NCI-H748 (cell line): ENCODE measurements around the gene CRTAC1.

ENCODE experiments used
- DNase-seq: peaks from one replicate; lab custom pipeline; 2025; ENCODE audit not compliant: unreplicated experiment; lab: John Stamatoyannopoulos, UW

The CRTAC1 gene

DNA sequence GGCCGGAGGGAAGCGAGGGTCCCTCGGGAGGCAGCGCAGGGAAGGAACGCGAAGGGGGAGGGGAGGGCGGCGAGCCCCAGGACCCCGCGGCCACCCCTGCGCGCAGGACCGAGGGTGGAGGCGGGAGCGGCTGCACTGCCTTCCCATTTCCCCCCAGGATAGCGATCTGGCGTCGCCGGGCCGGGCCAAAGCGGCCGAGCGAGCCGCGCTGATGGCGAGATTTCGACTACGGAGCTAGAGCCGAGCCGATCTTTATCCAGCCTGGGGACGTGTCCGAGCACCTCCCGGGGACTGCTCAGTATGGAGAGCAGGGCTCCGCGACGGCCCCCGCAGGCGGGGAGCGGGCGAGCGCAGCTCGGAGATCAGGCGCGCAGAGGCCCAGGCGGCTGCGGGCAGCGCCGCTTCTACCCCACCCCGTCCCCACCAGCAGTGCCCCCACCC, 590 bp upstream of the CRTAC1 start:
- peak; percentile 41 for DNase-seq

DNA sequence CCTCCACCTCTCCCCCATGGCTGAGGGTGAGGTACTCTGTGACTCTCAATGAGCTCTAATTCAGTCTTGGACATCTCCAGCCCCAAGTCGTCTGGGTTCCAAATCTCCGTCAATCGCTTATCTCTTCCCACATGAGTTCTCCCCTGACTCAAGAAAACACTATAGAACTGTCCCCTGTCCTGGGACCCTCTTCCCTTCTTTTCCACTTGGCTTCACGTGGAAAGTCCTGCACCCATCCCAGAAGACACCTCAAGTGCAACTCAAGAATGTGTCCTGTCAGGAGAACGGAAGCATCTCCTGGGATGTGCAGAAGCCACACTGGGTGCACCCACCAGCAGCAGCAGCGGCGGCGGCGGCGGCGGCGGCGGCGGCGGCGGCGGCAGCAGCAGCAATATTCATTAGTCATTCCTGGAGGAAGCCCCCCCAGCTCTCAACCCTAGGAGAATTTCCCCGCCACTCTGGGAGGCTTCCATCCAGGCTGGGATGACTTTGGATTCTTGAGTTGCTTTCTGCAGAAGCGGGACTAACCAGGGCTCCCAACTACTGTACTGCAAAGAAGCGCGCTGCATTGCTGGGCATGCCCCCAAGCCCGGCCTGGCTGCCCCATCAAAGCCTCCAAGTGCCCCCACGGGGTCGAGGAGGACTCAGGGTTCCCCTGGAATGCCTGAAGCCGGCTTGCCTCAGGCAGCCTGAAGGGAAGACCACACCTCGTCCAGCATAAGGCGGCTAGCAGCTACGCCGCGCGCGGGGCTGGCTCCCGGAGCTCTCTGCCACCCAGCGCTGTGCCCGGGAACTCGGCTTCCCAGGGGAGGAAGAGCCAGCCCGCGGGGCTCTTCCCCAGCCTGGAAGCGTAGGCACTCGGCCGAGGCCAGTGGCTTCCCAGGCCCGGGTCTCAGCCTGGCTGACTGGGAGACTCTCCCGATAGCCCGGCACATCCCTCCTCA, 1.0 kb downstream of the CRTAC1 start:
- DNase-seq = peak; percentile 43

DNA sequence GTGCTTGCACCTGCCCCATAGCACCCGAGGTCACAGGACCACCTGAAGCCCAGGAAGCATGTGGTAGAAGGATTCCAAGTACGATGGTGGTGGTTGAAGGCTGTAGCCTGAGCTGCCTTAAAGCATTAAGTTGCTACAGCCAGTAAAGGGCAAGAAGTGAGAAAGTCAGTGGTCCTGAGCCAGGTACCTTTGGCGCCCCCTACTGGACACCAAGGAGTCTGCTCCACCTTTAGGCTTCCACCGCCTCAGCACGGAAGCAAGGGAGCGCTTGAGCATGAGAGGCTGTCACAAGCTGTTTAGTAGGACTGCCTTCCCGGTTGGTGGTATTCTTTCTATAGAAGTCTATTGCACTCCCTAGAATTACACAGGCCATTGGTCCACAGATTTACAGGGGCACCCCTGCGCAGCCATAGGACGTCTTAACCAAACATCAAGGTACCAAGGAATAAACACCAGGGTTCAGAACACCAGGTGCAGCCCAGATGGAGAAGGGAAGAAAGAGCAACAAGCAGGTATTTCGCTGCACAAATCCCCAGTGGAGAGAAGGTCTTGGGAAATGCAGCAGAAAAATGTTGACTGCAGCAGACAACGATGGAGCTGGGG, 2.2 kb downstream of the CRTAC1 start:
- DNase-seq = peak; percentile 77

DNA sequence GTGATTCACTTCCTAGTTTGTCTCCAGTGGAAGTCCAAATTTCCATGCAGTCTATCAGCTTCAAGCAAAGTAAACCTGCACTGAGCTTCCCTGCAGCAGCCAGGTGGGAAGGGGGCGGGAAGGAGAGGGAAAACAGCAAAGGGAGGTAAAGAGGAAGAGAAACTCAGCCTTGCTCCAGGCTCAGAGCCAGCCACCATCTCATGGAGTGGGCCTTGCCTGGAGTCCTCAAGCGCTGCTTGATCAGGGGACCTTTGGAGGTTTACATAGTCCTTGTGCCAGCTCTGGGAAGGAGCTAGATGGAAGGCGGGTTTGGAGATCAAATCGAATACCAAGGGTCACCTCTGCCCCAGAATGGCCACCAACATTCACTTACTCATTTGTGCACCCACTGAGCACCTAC, 7.4 kb downstream of the CRTAC1 start:
- no peak for DNase-seq

DNA sequence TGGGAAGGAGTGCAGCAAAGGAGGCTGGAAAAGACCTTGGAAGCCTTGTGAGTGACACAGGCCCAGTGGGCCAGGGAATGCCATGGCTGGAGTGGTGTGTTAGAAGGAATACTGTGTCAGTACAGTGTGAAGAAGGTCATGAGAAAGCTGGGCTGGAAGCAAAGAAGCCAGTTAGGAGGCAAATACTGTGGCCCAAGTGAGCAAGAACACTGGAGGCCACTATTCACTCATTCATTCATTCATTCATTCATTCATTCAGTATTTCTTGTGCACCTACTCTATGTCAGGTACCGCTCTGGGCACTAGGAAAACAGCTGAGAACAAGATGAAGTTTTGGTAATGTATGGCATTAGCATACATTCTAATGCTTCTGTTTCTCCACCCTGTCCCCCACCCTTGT, 9.6 kb downstream of the CRTAC1 start:
- DNase-seq = no peak

DNA sequence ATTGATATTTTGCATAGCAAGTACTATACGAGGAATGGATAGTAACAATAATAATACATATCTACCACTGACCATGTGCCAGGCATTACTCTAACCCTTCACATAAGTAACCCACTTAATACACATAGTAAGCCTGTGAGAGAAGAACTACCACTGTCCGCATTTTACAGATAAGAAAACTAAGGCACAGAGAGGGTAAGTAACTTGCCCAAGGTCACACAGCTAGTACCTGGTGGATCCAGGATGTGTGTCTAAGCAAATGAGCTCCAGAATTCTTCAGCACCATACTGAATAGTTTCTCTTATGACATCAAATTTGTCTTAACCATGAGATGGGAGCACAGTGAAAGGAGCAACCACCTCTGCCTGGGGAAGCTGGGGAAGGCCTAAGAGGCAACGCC, 10.2 kb downstream of the CRTAC1 start:
- DNase-seq = no peak

DNA sequence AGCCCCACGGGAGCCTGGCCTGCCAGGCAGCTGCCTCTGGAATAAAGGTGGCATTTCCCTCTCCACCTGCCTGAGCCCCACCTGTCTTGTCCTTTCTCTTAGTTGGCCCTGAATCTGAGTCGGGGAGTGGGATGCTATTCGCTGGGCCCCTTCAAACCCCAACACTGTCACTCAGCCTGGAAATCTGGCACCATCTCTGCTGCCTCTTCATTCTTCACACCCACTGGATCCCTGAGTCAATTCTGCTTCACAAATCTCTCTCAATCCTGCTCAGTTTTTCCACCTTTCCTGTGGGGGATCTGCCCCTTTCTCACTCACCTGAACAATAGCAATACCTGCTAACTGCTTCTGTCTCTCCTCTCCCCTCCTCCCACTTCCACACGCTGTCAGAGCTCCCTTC, 10.6 kb downstream of the CRTAC1 start:
- DNase-seq = no peak

DNA sequence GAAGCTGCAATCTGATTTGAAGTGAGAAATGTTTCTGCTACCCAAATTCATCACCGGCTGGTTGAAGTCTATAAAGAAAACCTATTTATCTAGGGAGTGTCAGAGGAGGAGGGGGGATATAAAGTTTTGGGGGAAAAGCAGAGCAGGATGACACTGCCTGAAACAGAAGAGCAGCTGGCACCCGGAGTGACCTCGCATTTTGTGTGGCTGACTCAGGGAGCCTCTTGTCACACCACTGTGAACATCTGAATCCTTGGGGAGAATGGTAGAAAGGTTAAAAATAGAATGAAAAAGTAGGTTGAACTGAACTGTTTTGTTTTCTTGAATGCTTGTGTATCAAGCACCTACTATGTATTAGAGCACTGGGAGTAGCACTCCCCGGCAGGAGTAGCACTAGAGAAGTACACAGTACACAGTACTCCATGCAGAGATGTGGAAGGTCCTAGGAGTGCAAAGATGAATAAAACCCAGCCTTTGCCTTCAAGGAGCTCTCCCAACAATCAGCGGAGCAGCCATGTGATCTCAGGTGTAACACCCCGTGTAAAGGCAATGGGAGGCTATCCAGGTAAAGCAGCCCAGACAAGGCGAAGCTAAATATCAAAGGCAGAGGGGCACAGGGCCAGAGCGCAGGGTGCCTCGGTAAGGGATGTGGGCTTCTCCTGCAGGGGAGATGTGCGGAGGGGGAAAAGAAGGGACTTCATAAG, 13.5 kb downstream of the CRTAC1 start:
- DNase-seq = no peak

DNA sequence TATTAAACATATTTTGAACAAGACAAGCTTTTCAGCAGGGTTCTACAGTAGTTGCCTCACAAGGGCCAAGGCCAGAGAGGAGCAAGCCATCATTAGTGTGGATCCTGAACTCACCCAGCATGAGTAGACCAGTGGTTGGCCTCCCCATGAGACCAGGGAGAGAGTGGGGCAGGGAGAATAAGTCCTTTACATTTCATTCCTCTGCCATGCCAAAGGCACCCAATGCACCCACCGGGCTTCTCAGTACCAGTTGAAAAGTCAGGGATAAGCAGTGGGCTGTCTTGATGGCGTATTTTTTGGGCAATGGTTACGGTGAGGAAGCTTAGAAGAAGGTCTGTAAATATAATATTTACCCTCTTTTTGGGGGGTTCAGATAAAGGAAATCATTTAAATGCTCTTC, 16.6 kb downstream of the CRTAC1 start:
- no peak for DNase-seq

DNA sequence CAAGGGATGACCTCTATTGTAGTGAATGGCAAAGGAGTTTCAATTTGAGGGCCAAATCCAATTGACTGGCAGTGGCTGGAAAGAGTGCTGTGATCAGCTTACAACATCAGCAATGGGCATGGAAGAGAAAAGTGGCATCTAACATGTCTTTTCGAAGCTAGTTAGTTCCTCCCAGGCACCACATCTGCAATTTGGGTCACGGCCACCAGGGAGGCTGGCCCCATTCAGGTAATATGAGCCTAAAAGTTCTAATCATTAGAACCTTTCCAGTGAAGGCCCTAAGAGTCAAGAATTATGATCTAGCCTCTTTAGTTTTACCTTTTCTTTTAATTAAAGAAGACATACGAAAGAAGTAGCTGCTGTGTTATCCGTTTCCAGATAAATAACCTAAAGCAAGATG, 17.3 kb downstream of the CRTAC1 start:
- DNase-seq = no peak

DNA sequence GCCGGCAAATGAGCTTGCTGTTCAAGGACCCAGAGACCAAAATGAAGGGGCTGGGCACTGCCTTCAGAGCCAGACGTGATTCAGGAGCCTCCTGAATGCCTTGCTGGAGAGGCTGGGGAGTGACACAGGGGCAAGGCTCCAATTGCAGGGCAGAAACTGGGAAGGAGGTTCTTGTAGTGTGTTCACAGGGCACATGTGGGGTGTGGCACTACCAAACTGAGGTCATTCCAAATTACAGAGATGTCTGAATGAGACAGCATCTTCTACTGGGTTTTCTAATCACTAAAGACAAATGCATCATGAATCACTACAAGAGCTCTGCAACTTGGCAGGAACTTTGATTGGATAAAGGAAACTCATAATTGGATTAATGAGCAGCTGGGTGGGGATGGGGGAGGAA, 17.8 kb downstream of the CRTAC1 start:
- DNase-seq = no peak

DNA sequence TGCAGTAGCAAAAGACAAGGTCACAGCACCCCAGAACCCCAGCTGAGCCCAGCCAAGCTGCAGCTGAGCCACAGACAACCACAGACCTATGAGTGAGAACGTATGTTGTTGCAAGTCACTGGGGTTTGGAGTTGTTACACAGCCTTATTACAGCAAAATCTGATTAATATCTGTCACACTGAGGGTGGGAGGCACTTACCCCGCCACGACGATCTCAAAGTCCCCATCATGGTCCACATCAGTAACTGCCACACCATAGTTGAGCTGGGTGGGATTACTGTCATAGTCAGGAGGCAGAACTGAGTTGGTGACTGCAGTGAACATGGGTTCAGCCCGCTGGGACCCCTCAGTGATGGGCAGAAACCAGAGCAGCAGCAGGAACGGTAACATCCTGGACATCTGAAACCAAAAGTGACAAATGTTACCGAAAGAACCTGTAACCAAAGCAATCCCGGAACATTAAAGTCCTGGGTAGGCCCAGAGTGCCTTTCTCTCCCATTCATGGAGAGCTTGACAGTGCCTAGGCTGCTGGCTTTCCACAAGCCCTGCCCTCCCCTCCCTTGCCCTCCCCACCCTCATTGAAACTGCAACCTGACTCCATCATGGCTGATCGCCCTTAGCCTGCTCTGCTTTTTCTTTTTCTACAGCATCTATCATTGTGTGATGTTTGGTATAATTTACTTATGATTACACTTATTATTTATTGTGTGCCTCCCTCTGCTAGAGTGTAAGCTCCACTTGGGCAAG, 19.3 kb downstream of the CRTAC1 start:
- DNase-seq = no peak

DNA sequence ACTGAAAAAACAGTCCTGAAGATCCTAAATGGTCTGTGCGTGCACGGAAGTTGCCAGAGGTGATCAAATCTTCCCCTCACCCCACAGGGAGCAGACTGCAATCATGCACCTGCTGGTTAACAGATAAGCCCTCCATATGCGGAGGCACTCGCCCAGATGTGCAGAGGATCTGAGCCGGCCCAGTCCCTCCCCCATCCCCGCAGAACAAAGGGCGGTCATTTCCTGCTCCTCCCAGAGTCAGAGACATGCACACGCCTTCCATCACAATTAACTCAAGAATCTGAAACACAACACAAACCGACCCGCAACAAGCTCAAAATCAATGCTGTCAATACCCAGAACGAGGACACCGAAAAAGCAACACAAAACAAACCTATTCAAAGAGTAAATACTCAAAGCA, 24.2 kb downstream of the CRTAC1 start:
- peak; percentile 68 for DNase-seq

DNA sequence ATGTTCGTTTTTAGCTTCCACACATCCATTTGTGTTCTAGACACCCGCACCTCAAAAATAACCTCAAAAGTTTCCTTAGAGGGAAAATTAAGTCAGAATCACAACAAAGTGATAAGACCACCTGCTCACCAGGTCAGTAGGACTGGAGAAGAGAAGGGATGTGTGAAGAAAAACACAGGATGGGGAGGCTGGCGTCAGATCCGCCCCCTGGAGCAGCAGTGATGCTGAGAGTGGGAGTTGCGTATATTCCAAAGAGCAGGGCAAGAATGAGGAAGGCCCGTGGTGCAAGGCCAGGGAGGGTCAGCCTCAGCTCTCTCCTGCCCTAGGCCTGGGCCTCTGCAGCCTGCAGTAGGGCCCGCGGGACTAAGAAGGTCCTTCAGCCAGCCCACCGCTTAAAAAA, 28.7 kb downstream of the CRTAC1 start:
- no peak for DNase-seq

DNA sequence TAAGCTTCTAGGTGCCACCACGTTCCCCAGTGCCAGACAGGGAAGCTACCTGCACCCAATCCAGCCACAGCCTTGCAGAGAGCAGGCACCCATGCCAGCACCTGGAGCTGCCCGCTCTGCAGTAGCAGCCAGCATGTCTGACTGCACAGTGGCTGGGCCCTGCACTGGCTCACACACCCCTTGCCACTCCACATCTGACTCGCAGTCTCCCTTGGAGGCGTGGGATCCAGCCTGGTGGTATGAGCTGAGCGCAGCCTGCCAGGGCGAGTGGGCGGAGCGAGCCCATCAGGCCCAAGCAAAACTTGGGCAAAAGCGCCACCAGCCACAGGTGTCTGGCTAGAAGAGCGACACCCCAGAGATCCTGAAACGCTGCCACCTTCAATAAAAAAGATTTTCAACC, 30.1 kb downstream of the CRTAC1 start:
- DNase-seq = no peak

DNA sequence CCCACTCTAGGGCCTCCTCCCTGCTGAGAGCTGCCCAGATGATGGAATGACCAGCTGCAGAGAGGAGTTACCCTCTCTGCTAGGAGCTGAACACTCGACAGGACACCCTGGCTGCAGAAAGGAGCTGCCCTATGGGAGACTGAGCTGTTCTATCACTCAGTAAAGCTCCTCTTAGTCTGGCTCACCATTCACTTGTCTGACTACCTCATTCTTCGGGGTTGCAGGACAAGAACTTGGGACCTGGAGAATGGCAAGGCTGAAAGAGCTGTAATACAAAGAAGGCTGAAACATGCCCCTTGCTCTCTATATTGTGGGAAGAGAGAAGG, 30.5 kb downstream of the CRTAC1 start:
- no peak for DNase-seq

DNA sequence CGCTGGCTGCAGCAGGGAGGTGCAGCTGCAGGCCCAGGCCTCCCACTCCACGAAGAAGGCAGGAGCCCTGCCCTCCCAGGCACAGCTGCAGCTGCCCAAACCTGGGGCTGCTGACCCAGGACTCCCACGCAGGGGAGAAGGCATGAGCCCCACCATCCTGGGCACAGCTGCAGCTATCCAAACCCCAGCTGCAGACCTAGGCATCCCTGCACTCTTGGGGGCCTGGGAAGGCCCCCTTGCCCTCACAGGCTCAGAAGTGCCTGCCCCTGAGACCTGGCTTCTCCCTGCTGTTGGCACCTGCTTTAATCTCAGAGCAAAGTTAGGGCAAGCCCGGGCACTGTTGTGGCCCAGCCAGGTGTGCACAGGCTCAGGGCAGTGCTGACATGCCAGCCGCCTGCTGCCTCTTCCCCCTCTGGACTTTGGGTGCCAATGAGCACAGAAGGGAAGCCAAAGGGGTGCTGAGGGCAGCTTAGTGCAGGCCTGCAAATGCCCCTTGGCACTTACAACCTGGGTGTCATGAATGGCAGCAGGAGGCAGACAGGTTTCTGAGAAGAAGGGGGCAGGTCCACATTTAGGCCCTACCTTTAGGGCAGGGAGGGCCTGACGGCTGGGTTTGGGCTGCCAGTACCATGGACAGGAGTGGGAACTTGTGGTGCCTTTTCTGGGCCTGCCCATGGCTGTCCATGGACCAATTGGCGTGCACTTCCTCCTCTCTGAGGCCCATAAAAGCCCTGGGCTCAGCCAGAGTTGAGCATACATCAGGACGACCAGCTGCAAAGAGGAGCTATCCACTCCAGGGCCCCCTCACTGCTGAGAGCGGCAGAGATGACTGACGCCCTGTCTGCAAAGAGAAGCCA, 31.1 kb downstream of the CRTAC1 start:
- DNase-seq = no peak

DNA sequence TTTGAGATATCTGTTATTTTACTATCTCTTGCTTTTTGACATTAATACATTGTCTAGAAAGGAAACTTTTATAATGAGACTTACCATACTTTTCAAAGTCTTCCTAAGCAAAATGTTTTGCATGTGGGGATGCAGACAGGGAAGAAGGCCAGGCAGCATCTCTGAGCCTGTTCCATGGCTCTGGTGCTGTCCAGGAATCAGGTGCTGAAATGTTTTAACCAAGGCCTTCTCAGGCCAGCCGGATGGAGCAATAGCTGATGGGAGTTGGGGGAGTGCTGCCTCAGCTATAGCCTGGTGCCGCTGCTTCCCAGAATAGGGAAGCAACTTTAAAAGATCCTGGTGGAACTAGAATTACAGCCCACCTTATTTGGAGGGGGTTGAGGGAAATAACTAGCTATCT, 38.5 kb downstream of the CRTAC1 start:
- DNase-seq = no peak

DNA sequence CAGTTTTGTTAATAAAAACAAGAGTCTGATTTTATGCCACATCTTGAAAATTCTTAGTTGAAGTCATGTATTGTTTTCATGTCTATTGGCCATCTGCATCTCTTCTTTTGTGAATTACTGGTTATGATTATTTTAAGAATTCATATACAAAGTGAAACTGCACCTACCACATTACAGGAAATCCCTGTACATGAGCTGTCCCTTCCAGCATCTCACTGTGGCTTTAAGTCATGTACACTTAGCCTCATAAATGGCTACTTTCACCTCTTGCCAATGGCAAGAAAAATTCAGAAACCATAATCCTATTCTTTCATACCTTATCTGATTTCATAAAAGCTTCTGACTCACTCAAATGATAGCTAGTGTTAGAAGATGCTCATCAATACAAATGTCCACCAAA, 48.6 kb downstream of the CRTAC1 start:
- DNase-seq = no peak

DNA sequence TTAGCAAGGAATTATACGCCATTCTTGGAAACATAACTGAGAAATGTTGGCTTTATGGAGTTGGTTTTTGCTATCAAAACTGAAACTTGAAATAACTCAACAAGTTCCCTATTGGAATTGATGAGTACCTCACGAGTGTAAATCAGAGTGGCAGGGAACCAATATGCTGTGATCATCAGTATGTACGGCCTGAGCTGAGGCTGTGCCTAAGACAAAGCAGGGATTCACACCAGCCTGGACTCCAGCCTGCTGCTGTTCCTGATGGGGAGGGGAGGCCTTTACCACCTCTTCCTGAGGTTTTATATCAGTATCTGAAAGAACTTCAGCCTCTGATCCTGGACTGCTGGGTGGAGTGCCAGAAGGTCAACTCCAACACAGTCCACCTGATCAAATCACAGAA, 52.7 kb downstream of the CRTAC1 start:
- DNase-seq = no peak

DNA sequence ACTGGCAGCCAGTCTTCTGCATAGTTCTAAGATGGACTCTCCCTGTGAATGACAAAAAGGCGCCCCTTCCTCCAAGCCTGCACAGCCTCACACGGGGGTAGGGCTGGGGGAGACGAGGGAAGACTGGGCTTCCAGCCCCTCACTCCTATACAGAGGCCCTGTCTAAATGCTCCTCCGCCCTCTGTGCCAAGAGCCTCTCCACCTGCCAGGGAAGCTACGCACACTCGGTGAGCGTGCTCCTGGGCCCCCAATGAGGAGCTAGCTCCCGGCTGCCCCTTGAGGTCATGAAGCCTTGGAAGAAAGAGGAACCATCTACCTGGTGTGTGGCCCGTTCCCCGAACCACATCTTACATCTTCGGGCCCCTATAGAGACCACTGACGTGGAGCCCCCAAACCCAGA, 54.8 kb downstream of the CRTAC1 start:
- DNase-seq = no peak
